Mammary epithelial cell (primary cell): Measurements from ENCODE around the gene CCND1.

Experiments
- EZH2 ChIP-seq: IDR thresholded peaks from 2 replicates; pipeline ENCODE4 v1.6.1; 2012; ENCODE audit warnings: low read length, inconsistent platforms, borderline replicate concordance
- TF ChIP-seq, protein P1 (sequence below), 2 donors: IDR thresholded peaks in 1 of 2; conservative IDR thresholded peaks in 1 of 2; 2 replicates each; pipeline ENCODE4 v1.5.1; 2011 to 2012; ENCODE audit warnings: inconsistent platforms in 2 of 2, low read length in 2 of 2, mild to moderate bottlenecking in 2 of 2, control low read depth in 1 of 2, low read depth in 1 of 2; ENCODE audit not compliant: insufficient read depth in 1 of 2; ENCODE audit errors: extremely low read depth in 1 of 2

DNA sequence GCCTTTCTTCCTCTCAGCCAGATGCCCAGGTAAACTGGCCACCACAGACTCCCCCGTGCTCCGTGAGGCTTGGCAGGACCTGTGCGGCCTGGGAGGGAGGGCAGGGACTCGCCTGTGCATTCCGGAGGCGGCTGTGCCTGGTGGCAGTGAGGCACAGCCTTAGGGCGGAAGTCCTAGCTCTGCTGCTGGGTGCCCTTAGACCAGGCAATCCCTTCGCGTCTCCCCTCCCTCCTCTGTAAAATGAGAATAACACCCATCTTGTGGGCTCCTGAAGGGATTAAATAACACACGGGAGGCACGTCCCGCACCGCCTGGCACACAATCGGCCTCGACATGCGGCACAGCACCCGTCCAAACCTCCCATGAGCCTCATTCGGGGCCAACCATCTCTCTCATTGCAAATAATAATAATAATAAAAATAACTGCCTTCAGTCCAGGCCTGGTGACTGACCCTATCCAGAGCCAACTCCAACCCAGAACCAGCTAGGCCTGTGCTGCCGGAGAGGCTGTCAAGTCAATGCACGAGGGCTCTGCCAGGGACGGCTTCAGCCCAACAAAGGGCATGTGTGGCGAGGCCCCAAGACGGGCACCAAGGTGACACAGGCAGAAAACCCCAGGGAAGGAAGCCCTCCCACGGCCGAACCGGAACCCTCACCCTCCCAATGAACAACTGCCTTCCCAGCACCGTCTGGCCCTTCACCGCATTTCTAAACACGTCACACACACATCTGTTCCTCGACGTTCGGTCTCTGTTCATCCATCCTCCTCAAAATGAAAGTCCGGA lies 26.0 kb downstream of the CCND1 start:
- TF ChIP-seq, protein P1, sequence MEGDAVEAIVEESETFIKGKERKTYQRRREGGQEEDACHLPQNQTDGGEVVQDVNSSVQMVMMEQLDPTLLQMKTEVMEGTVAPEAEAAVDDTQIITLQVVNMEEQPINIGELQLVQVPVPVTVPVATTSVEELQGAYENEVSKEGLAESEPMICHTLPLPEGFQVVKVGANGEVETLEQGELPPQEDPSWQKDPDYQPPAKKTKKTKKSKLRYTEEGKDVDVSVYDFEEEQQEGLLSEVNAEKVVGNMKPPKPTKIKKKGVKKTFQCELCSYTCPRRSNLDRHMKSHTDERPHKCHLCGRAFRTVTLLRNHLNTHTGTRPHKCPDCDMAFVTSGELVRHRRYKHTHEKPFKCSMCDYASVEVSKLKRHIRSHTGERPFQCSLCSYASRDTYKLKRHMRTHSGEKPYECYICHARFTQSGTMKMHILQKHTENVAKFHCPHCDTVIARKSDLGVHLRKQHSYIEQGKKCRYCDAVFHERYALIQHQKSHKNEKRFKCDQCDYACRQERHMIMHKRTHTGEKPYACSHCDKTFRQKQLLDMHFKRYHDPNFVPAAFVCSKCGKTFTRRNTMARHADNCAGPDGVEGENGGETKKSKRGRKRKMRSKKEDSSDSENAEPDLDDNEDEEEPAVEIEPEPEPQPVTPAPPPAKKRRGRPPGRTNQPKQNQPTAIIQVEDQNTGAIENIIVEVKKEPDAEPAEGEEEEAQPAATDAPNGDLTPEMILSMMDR (conservative IDR thresholded peaks at IDR 0.05 in 1 of 2, IDR thresholded peaks at IDR 0.05 in 1 of 2; ENCODE audit: extremely low read depth in 1 of 2, insufficient read depth in 1 of 2, low read depth in 1 of 2, low read length in 2 of 2) = no peak
- TF ChIP-seq EZH2 = no peak
